IMR-90 (cell line): Measurements from ENCODE around the gene ADAMTS17. TPM values are rescaled to one million over a fixed set of nuclear protein-coding genes. Genes with fewer than 3 reads are reported as not detected.

ENCODE experiments used
- ATAC-seq: fragments of 200-7000 bp; cut with Tn5 transposase; 2 replicates; pipeline ENCODE4 v1.9.1; 2020; ENCODE audit warnings: low read depth, mild to moderate bottlenecking, moderate library complexity
- BruUV-seq: library from RNA; stranded (reverse); fragments of 400-500 nt; replicated peaks from 2 replicates; lab custom pipeline; 2021; lab: Mats Ljungman, UMichigan
- CTCF ChIA-PET: fragments of 300-600 bp; formaldehyde crosslinking; extraction: SDS; loops from one replicate; lab custom pipeline; 2021; ENCODE audit warnings: antibody characterized with exemption; lab: Yijun Ruan, JAX
- POLR2A ChIA-PET: fragments of 300-600 bp; sonication (Branson Sonifier 250); formaldehyde crosslinking; loops from one replicate; lab custom pipeline; 2022; ENCODE audit warnings: antibody characterized with exemption; ENCODE audit not compliant: unreplicated experiment; lab: Charles Lee
- DNase-seq: peaks from one replicate; pipeline ENCODE4 v3.0.0; 2013
- H2AFZ ChIP-seq: replicated peaks from 2 replicates; pipeline ENCODE3; 2013; ENCODE audit warnings: low read length, mild to moderate bottlenecking; ENCODE audit not compliant: poor library complexity
- H2AK5ac ChIP-seq: 2 replicates; pipeline ENCODE4 v1.6.1; 2013; ENCODE audit warnings: low read depth, low read length, inconsistent platforms
- H2AK9ac ChIP-seq: replicated peaks from 2 replicates; pipeline ENCODE3; 2013; ENCODE audit warnings: mild to moderate bottlenecking, low read depth, low read length, moderate library complexity; ENCODE audit not compliant: poor library complexity
- H2BK120ac ChIP-seq: 2 replicates; pipeline ENCODE4 v1.6.1; 2013; ENCODE audit warnings: low read depth, low read length, inconsistent platforms
- H2BK15ac ChIP-seq: 3 replicates; pipeline ENCODE4 v1.6.1; 2013; ENCODE audit warnings: low read depth, low read length, inconsistent platforms
- H2BK20ac ChIP-seq: 2 replicates; pipeline ENCODE4 v1.6.1; 2013; ENCODE audit warnings: low read depth, mild to moderate bottlenecking, inconsistent platforms, low read length, moderate library complexity
- H2BK5ac ChIP-seq: 2 replicates; pipeline ENCODE4 v1.6.1; 2013; ENCODE audit warnings: mild to moderate bottlenecking, low read depth, low read length, inconsistent platforms; ENCODE audit not compliant: poor library complexity, severe bottlenecking
- H3K14ac ChIP-seq: replicated peaks from 2 replicates; pipeline ENCODE4 v1.6.1; 2013; ENCODE audit warnings: low read depth, low read length, inconsistent platforms
- H3K18ac ChIP-seq: 2 replicates; pipeline ENCODE4 v1.6.1; 2013; ENCODE audit warnings: low read depth, low read length, control low read depth
- H3K23ac ChIP-seq: 2 replicates; pipeline ENCODE4 v1.6.1; 2013; ENCODE audit warnings: low read depth, low read length, inconsistent platforms
- H3K27ac ChIP-seq: 2 replicates; pipeline ENCODE4 v1.5.1; 2013; ENCODE audit warnings: mild to moderate bottlenecking, control low read depth, low read length; ENCODE audit not compliant: insufficient read depth
- H3K27me3 ChIP-seq: 2 replicates; pipeline ENCODE4 v1.6.1; 2013; ENCODE audit warnings: low read length; ENCODE audit not compliant: control insufficient read depth, insufficient read depth
- H3K36me3 ChIP-seq: 2 replicates; pipeline ENCODE4 v1.6.1; 2013; ENCODE audit warnings: low read length, mixed read lengths; ENCODE audit not compliant: control insufficient read depth, insufficient read depth
- H3K4ac ChIP-seq: 2 replicates; pipeline ENCODE4 v1.6.1; 2013; ENCODE audit warnings: low read depth, low read length, inconsistent platforms
- H3K4me1 ChIP-seq: 2 replicates; pipeline ENCODE4 v1.6.1; 2013; ENCODE audit warnings: low read length, mixed read lengths; ENCODE audit not compliant: control insufficient read depth, insufficient read depth
- H3K4me2 ChIP-seq: 2 replicates; pipeline ENCODE4 v1.6.1; 2013; ENCODE audit warnings: low read depth, mild to moderate bottlenecking, control low read depth, low read length, moderate library complexity
- H3K4me3 ChIP-seq: 2 replicates; pipeline ENCODE4 v1.5.1; 2013; ENCODE audit warnings: low read depth, mild to moderate bottlenecking, control low read depth, low read length, moderate library complexity; ENCODE audit not compliant: insufficient read depth
- H3K56ac ChIP-seq: 2 replicates; pipeline ENCODE4 v1.6.1; 2013; ENCODE audit warnings: low read length, inconsistent platforms; ENCODE audit not compliant: insufficient read depth; ENCODE audit errors: extremely low read depth
- H3K79me1 ChIP-seq, 2 experiments: 2 replicates each; pipeline ENCODE4 v1.6.1; 2013; ENCODE audit warnings: low read length in 2 of 2, inconsistent platforms in 1 of 2, low read depth in 1 of 2
- H3K9ac ChIP-seq: 2 replicates; pipeline ENCODE4 v1.6.1; 2013; ENCODE audit warnings: low read depth, low read length, control low read depth
- H3K9me1 ChIP-seq: 2 replicates; pipeline ENCODE4 v1.6.1; 2013; ENCODE audit warnings: low read length, inconsistent platforms; ENCODE audit not compliant: insufficient read depth
- H3K9me3 ChIP-seq: 2 replicates; pipeline ENCODE4 v1.6.1; 2013; ENCODE audit warnings: low read length; ENCODE audit not compliant: control insufficient read depth, insufficient read depth
- H4K20me1 ChIP-seq: 2 replicates; pipeline ENCODE4 v1.6.1; 2013; ENCODE audit warnings: low read length, inconsistent platforms; ENCODE audit not compliant: insufficient read depth
- H4K5ac ChIP-seq: 2 replicates; pipeline ENCODE4 v1.6.1; 2013; ENCODE audit warnings: mild to moderate bottlenecking, low read depth, low read length, control low read depth
- H4K8ac ChIP-seq, 2 experiments: 2 replicates each; pipeline ENCODE4 v1.6.1; 2013; ENCODE audit warnings: low read depth in 2 of 2, low read length in 2 of 2, control low read depth in 1 of 2, inconsistent platforms in 1 of 2
- H4K91ac ChIP-seq: 2 replicates; pipeline ENCODE4 v1.6.1; 2013; ENCODE audit warnings: low read depth, low read length, inconsistent platforms; ENCODE audit not compliant: insufficient read depth
- BHLHE40 ChIP-seq: fragments of 150-350 bp; IDR thresholded peaks from 2 replicates; pipeline ENCODE4 v1.6.1; 2016; ENCODE audit warnings: mild to moderate bottlenecking, low read depth, low read length
- FOS ChIP-seq: fragments of 150-350 bp; IDR thresholded peaks from 2 replicates; pipeline ENCODE4 v1.6.1; 2016; ENCODE audit warnings: low read depth, low read length
- MAFK ChIP-seq: IDR thresholded peaks from 2 replicates; pipeline ENCODE4 v1.6.1; 2012; ENCODE audit warnings: low read depth, low read length, improper control_type of control experiment
- WGBS, 2 experiments: methylation state at CpG; one replicate each; pipeline versions ENCODE4 v1.1.5 to v1.1.7; 2013; ENCODE audit warnings: missing lambda C conversion rate in 2 of 2; ENCODE audit not compliant: insufficient read length in 1 of 2; ENCODE audit errors: extremely low coverage in 2 of 2; 5-methylcytosine and 5-hydroxymethylcytosine counted together
- dilution Hi-C: fragments of 300-500 bp; cut with HindIII; formaldehyde crosslinking; loops from one replicate; pipeline ENCODE4 v1.14.3; 2018; ENCODE audit warnings: low sequenced_read_pairs; ENCODE audit not compliant: unreplicated experiment
- in situ Hi-C: fragments of 300-500 bp; cut with MboI; formaldehyde crosslinking; loops from 3 replicates; pipeline ENCODE4 v1.14.3; 2019; ENCODE audit warnings: low sequenced_read_pairs, inconsistent platforms, mixed read lengths
- intact Hi-C: fragments of 100-400 bp; cut with micrococcal nuclease; formaldehyde crosslinking; loops from 2 replicates; pipeline ENCODE4 v1.10.0; 2022
- polyA plus RNA-seq, 3 experiments: library from polyadenylated mRNA; depleted of rRNA; stranded (reverse); fragments of >200 nt; gene quantifications; 2 replicates each; pipeline ENCODE4 v1.2.3, GENCODE V29; 2012; ENCODE audit warnings: low replicate concordance in 1 of 3
- total RNA-seq: library from RNA; depleted of rRNA; stranded (reverse); fragments of >200 nt; gene quantifications from 2 replicates; pipeline ENCODE4 v1.2.3, GENCODE V29; 2012

The ADAMTS17 gene
- total and polyA plus RNA-seq, 2 of the 4 experiments (the other 2 are of a cell fraction), result 0.03 TPM; not detected in 1

DNA sequence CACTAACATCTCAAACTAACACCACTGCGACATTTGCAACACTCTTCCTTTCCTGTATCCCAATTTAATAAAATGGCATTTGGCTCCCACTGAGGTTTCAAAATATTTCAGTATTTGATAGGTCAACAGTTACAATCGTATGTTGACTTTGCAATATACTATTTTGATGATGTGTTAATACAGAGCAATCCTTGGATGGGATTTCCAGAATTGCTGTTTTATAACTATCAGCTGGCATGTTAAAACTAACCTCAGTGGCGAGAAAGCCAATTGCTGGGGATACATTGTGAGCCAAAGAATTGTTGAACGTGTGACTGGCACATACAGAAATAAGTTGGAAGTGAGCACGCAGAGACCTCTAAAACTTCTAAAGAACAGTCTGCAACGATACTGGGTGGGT, 382.4 kb downstream of the ADAMTS17 start:
- TF ChIP-seq MAFK, result no peak
- TF ChIP-seq FOS, result no peak
- TF ChIP-seq BHLHE40, result no peak
- intact Hi-C loops, result no loop called here
- Histone ChIP-seq H3K4me3 (no peak overlapping the region), H2BK5ac (no peak overlapping the region), H3K36me3 (no peaks in the 10 kb centered on the region), H2BK15ac (no peak overlapping the region), H3K18ac (no peak overlapping the region), H3K9me1 (no peaks in the 10 kb centered on the region), H2AFZ (no peak overlapping the region), H2AK5ac (no peak overlapping the region), H3K4me2 (no peak overlapping the region), H3K4ac (no peak overlapping the region), H4K91ac (no peak overlapping the region), H4K20me1 (no peaks in the 10 kb centered on the region), H2BK120ac (no peak overlapping the region), H2AK9ac (no peak overlapping the region), H3K79me1 (no peaks in the 10 kb centered on the region), H3K9ac (no peak overlapping the region), H3K27me3 (no peaks in the 10 kb centered on the region), H4K5ac (no peak overlapping the region), H3K9me3 (peaks cover 43% of the 10 kb centered on the region), H3K14ac (no peak overlapping the region), H2BK20ac (no peak overlapping the region), H4K8ac (no peak overlapping the region), H3K56ac (no peak overlapping the region), H3K23ac (no peak overlapping the region), H3K27ac (no peak overlapping the region), H3K4me1 (no peaks in the 10 kb centered on the region)
- BruUV-seq, result no TSS peak
- CTCF ChIA-PET, result no interaction called here
- no peak for DNase-seq
- no peak for ATAC-seq
- dilution Hi-C loops, result no loop called here
- no CpG with 5 or more reads among the region's 6 CpGs for WGBS, 2 experiments
- in situ Hi-C loops, result no loop called here
- POLR2A ChIA-PET, result no interaction called here
